CD14-positive monocyte (primary cell): ENCODE results near the gene LAMA3. TPM values are rescaled to one million over a fixed set of nuclear protein-coding genes. Genes with fewer than 3 reads are reported as not detected.

Experiments
- DNase-seq, 3 donors: peaks; one replicate each; pipeline ENCODE4 v3.0.0-alpha.2; 2011 to 2022
- H2AFZ ChIP-seq: 2 replicates; pipeline ENCODE4 v1.6.0; 2012; ENCODE audit warnings: mild to moderate bottlenecking, low read depth, low read length, inconsistent platforms; ENCODE audit not compliant: insufficient read depth, poor library complexity, severe bottlenecking
- H3K27ac ChIP-seq, 2 donors: 1 replicate in 1 of 2; 2 replicates in 1 of 2; pipeline ENCODE4 v1.5.1; 2012 to 2013; ENCODE audit warnings: low read length in 2 of 2, control low read depth in 1 of 2, inconsistent platforms in 1 of 2, low read depth in 1 of 2, mild to moderate bottlenecking in 1 of 2
- H3K27me3 ChIP-seq, 2 donors: one replicate each; pipeline versions ENCODE4 v1.6.0 to v1.6.1; 2011 to 2013; ENCODE audit warnings: low read length in 2 of 2; ENCODE audit not compliant: control insufficient read depth in 2 of 2, insufficient read depth in 2 of 2
- H3K36me3 ChIP-seq, 2 donors: replicated peaks in 1 of 2; 1 replicate in 1 of 2; 2 replicates in 1 of 2; pipeline versions ENCODE4 v1.5.1 to v1.6.1; 2012 to 2013; ENCODE audit warnings: low read length in 2 of 2, control low read depth in 1 of 2, inconsistent platforms in 1 of 2, mild to moderate bottlenecking in 1 of 2; ENCODE audit not compliant: insufficient read depth in 2 of 2, control insufficient read depth in 1 of 2
- H3K4me1 ChIP-seq, 2 donors: 1 replicate in 1 of 2; 2 replicates in 1 of 2; pipeline versions ENCODE4 v1.5.1 to v1.6.1; 2012 to 2013; ENCODE audit warnings: low read length in 2 of 2, control low read depth in 1 of 2, inconsistent platforms in 1 of 2, mild to moderate bottlenecking in 1 of 2, moderate library complexity in 1 of 2; ENCODE audit not compliant: insufficient read depth in 2 of 2, control insufficient read depth in 1 of 2
- H3K4me2 ChIP-seq: replicated peaks from 2 replicates; pipeline ENCODE3; 2012; ENCODE audit warnings: low read length, moderate library complexity, mild to moderate bottlenecking; ENCODE audit not compliant: poor library complexity, severe bottlenecking; ENCODE audit errors: extremely low read depth
- H3K4me3 ChIP-seq, 3 experiments: fragments of 200-600 bp in 1 of 3; sonication (generic) in 1 of 3; replicated peaks in 1 of 3; 1 replicate in 2 of 3; 2 replicates in 1 of 3; pipeline ENCODE4 v1.5.1; 2011 to 2013; ENCODE audit warnings: low read length in 3 of 3, mild to moderate bottlenecking in 3 of 3, control low read depth in 2 of 3, low read depth in 2 of 3, inconsistent platforms in 1 of 3, moderate library complexity in 1 of 3
- H3K79me2 ChIP-seq: 2 replicates; pipeline ENCODE4 v1.6.0; 2012; ENCODE audit warnings: mild to moderate bottlenecking, control low read depth, inconsistent platforms, low read length, moderate library complexity; ENCODE audit not compliant: insufficient read depth
- H3K9ac ChIP-seq: 2 replicates; pipeline ENCODE4 v1.6.0; 2017; ENCODE audit warnings: low read length, mild to moderate bottlenecking; ENCODE audit not compliant: insufficient read depth, poor library complexity, severe bottlenecking
- H3K9me3 ChIP-seq, 2 donors: replicated peaks in 1 of 2; 1 replicate in 1 of 2; 2 replicates in 1 of 2; pipeline versions ENCODE4 v1.5.1 to v1.6.1; 2012 to 2013; ENCODE audit warnings: low read length in 2 of 2, control low read depth in 1 of 2; ENCODE audit not compliant: control insufficient read depth in 1 of 2, insufficient read depth in 1 of 2
- H4K20me1 ChIP-seq: 2 replicates; pipeline ENCODE4 v1.6.0; 2012; ENCODE audit warnings: mild to moderate bottlenecking, low read length, control low read depth, moderate library complexity; ENCODE audit not compliant: insufficient read depth
- H3K27ac Mint-ChIP-seq, 7 donors: one replicate each; pipeline ENCODE4 v1.8.0; 2020; ENCODE audit warnings: mild to moderate bottlenecking in 7 of 7, mixed read lengths in 7 of 7, moderate library complexity in 6 of 7, inconsistent platforms in 2 of 7
- H3K27me3 Mint-ChIP-seq, 3 donors: one replicate each; pipeline ENCODE4 v1.8.0; 2021 to 2022; ENCODE audit warnings: low read depth in 3 of 3, mild to moderate bottlenecking in 3 of 3, mixed read lengths in 3 of 3, moderate library complexity in 3 of 3, inconsistent platforms in 1 of 3
- H3K36me3 Mint-ChIP-seq, 2 donors: one replicate each; pipeline ENCODE4 v1.8.0; 2020; ENCODE audit warnings: mixed read lengths in 2 of 2, inconsistent platforms in 1 of 2, mild to moderate bottlenecking in 1 of 2
- H3K4me1 Mint-ChIP-seq: one replicate; pipeline ENCODE4 v1.8.0; 2020; ENCODE audit warnings: mild to moderate bottlenecking, mixed read lengths
- H3K4me3 Mint-ChIP-seq, 2 donors: one replicate each; pipeline ENCODE4 v1.8.0; 2020; ENCODE audit warnings: mild to moderate bottlenecking in 2 of 2, mixed read lengths in 2 of 2, moderate library complexity in 1 of 2
- H3K9me3 Mint-ChIP-seq, 7 donors: one replicate each; pipeline ENCODE4 v1.8.0; 2020 to 2022; ENCODE audit warnings: mixed read lengths in 7 of 7, mild to moderate bottlenecking in 6 of 7, moderate library complexity in 6 of 7, inconsistent platforms in 2 of 7
- CTCF ChIP-seq: fragments of 200-600 bp; IDR thresholded peaks from one replicate; pipeline ENCODE4 v1.8.0; 2022; ENCODE audit warnings: antibody characterized with exemption, mild to moderate bottlenecking
- WGBS: methylation state at CpG from one replicate; pipeline ENCODE4 v1.1.5; 2013; ENCODE audit warnings: missing lambda C conversion rate; ENCODE audit not compliant: insufficient coverage; 5-methylcytosine and 5-hydroxymethylcytosine counted together
- intact Hi-C, 2 donors: fragments of 100-400 bp; cut with micrococcal nuclease; formaldehyde crosslinking; loops; one replicate each; pipeline versions ENCODE4 v1.15.0 to v1.15.1; 2023
- polyA plus RNA-seq, 3 donors: library from polyadenylated mRNA; depleted of rRNA in 1 of 3; unstranded in 2 of 3; stranded (reverse) in 1 of 3; fragments of 300-500 nt in 2 of 3; fragments of >200 nt in 1 of 3; fragmentation: Illumina TruSeq in 2 of 3; gene quantifications; 1 replicate in 2 of 3; 2 replicates in 1 of 3; pipeline ENCODE4 v1.2.3, GENCODE V29; 2012 to 2021

Gene LAMA3
- polyA plus RNA-seq, 3 donors = not detected

- WGBS = no CpG with 5 or more reads among the region's 3 CpGs
- H3K4me1 Mint-ChIP-seq = peaks cover 2% of the 10 kb centered on the region
- Histone ChIP-seq H3K79me2 (no peaks in the 10 kb centered on the region), H2AFZ (no peak overlapping the region), H4K20me1 (no peaks in the 10 kb centered on the region), H3K9me3 (no peaks in the 10 kb centered on the region), H3K27me3 (no peaks in the 10 kb centered on the region), H3K9ac (no peak overlapping the region), H3K27ac (no peak overlapping the region), H3K4me2 (no peak overlapping the region), H3K36me3 (no peaks in the 10 kb centered on the region), H3K4me3 (no peak overlapping the region), H3K4me1 (no peaks in the 10 kb centered on the region)
- peaks cover 0 to 5% (median 3%) of the 10 kb centered on the region in 3 donors for H3K27me3 Mint-ChIP-seq
- no peak for DNase-seq
- intact Hi-C loops = no loop called here
- no peak overlapping the region for H3K27ac Mint-ChIP-seq
- peaks cover 0 to under 1% (median 0%) of the 10 kb centered on the region in 7 donors for H3K9me3 Mint-ChIP-seq
- H3K36me3 Mint-ChIP-seq = no peaks in the 10 kb centered on the region
- no peak for TF ChIP-seq CTCF
- no peak overlapping the region for H3K4me3 Mint-ChIP-seq
Observed at GRCh38 chr18:23950644-23951043, 261.4 kb downstream of the LAMA3 start.

- H3K4me1 ChIP-seq = no peaks in the 10 kb centered on the region
- no peaks in the 10 kb centered on the region for H3K79me2 ChIP-seq
- no peak overlapping the region for H3K4me3 Mint-ChIP-seq
- no peak overlapping the region for H3K27ac Mint-ChIP-seq
- H3K4me2 ChIP-seq = no peak overlapping the region
- no peak overlapping the region for H3K4me3 ChIP-seq
- no peak for TF ChIP-seq CTCF
- intact Hi-C loops = no loop called here
- H2AFZ ChIP-seq = no peak overlapping the region
- H3K4me1 Mint-ChIP-seq = no peaks in the 10 kb centered on the region
- no peaks in the 10 kb centered on the region for H3K27me3 ChIP-seq
- no peaks in the 10 kb centered on the region for H3K36me3 ChIP-seq
- no peaks in the 10 kb centered on the region for H4K20me1 ChIP-seq
- WGBS = 92% methylated on average over 4 of the region's 5 CpGs
- H3K27me3 Mint-ChIP-seq = peaks cover 0 to 5% (median 3%) of the 10 kb centered on the region in 3 donors
- no peaks in the 10 kb centered on the region for H3K36me3 Mint-ChIP-seq
- H3K9me3 ChIP-seq = no peaks in the 10 kb centered on the region
- no peak overlapping the region for H3K27ac ChIP-seq
- DNase-seq = no peak
- H3K9ac ChIP-seq = no peak overlapping the region
- H3K9me3 Mint-ChIP-seq = peaks cover 0 to 2% (median 0%) of the 10 kb centered on the region in 7 donors
Observed at GRCh38 chr18:23951206-23951605, 262.0 kb downstream of the LAMA3 start.
